ENCODE measurements around the gene ATP5F1C. TPM values are rescaled to one million over a fixed set of nuclear protein-coding genes. Genes with fewer than 3 reads are reported as not detected.

The ATP5F1C gene
- total and polyA plus RNA-seq, 10 donors = 158 to 275 (median 187) TPM

- 79 to 89% (median 85%) methylated on average over 4 of the region's 4 CpGs for WGBS, 5 donors
- Histone ChIP-seq H3K4me1 (peaks cover 0 to 25% (median 5%) of the 10 kb centered on the region in 6 donors), H3K27me3 (replicated peaks in 1 of 7) (no peaks in the 10 kb centered on the region), H3K27ac (no peak overlapping the region), H3K36me3 (peaks cover 0 to 9% (median 0%) of the 10 kb centered on the region in 6 donors), H3K4me3 (no peak overlapping the region), H3K9me3 (no peaks in the 10 kb centered on the region)
- TF ChIP-seq CTCF (IDR thresholded peaks at IDR 0.05 in 8 of 11, conservative IDR thresholded peaks at IDR 0.05 in 3 of 11) = no peak
- no peak for TF ChIP-seq POLR2A (IDR thresholded peaks at IDR 0.05)
- no peak for TF ChIP-seq POLR2AphosphoS5 (IDR thresholded peaks at IDR 0.05)
- intact Hi-C loops (cut with DNase I; ENCODE audit: low total_unique reads) = no loop called here
- no peak for DNase-seq
These were observed 65.4 kb downstream of the ATP5F1C start for GRCh38 chr10:7853226-7853842.

DNA sequence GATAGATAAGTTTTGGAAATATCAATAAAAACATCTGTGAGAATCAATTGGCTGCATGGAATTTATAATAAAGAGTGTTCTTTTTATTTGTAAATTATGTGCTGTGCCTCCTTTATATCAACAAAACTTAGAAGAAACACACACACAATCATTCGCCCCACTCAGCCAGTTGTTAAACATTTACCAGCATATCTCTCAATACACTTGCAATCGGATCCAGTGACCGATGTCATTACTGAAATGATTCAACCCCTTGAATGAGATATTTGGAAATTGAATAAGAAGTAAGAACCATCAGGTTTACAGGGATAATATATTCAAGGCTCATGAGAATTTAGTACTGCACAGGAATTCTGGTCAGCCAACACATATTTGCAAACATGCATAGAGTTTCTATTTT is 65.9 kb downstream of the ATP5F1C start:
- Histone ChIP-seq H3K4me1 (peaks cover 0 to 25% (median 3%) of the 10 kb centered on the region in 6 donors), H3K36me3 (peaks cover 0 to 9% (median 0%) of the 10 kb centered on the region in 6 donors), H3K4me3 (no peak overlapping the region), H3K27ac (no peak overlapping the region), H3K27me3 (replicated peaks in 1 of 7) (no peaks in the 10 kb centered on the region), H3K9me3 (no peaks in the 10 kb centered on the region)
- intact Hi-C loops (cut with DNase I; ENCODE audit: low total_unique reads) = no loop called here
- no peak for DNase-seq
- WGBS, 5 donors = 96 to 98% (median 96%) methylated on average over 3 of the region's 3 CpGs
- TF ChIP-seq CTCF (IDR thresholded peaks at IDR 0.05 in 8 of 11, conservative IDR thresholded peaks at IDR 0.05 in 3 of 11) = no peak

DNA sequence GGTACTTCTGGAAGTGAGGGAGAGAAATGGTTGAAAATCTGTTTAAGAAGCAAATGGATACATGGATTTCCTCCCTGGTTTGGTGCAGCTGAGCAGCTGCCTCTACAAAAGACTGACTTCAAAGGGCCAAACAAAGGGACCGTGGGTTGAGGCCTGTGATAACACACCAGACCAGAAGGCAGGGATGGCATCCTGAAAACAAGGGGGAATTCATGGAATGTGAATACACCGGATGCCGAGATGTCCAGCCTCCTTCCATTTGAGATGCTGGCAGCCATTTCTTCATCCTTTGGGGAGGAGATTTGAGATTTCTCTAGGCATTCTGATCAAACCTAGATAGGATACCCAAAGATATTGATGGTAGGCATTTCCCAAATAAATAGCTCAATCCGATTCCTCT is 67.2 kb downstream of the ATP5F1C start:
- Histone ChIP-seq H3K27ac (no peak overlapping the region), H3K4me1 (peaks cover 0 to 25% (median 2%) of the 10 kb centered on the region in 6 donors), H3K27me3 (replicated peaks in 1 of 7) (no peaks in the 10 kb centered on the region), H3K4me3 (no peak overlapping the region), H3K9me3 (peaks cover 0 to 12% (median 8%) of the 10 kb centered on the region in 8 donors), H3K36me3 (peaks cover 0 to 9% (median 0%) of the 10 kb centered on the region in 6 donors)
- intact Hi-C loops (cut with DNase I; ENCODE audit: low total_unique reads) = no loop called here
- DNase-seq = no peak
- TF ChIP-seq POLR2A (IDR thresholded peaks at IDR 0.05) (no peak), CTCF (IDR thresholded peaks at IDR 0.05 in 8 of 11, conservative IDR thresholded peaks at IDR 0.05 in 3 of 11) (no peak), POLR2AphosphoS5 (IDR thresholded peaks at IDR 0.05) (no peak)
- WGBS, 5 donors = 90 to 99% (median 97%) methylated on average over 4 of the region's 4 CpGs

GRCh38 chr10:7856678-7857077 is 68.7 kb downstream of the ATP5F1C start:
- peaks cover 0 to 23% (median 2%) of the 10 kb centered on the region in 6 donors for H3K4me1 ChIP-seq
- no peak overlapping the region for H3K4me3 ChIP-seq
- H3K27me3 ChIP-seq (replicated peaks in 1 of 7) = no peaks in the 10 kb centered on the region
- TF ChIP-seq CTCF (IDR thresholded peaks at IDR 0.05 in 8 of 11, conservative IDR thresholded peaks at IDR 0.05 in 3 of 11) (no peak), POLR2AphosphoS5 (IDR thresholded peaks at IDR 0.05) (no peak), POLR2A (IDR thresholded peaks at IDR 0.05) (no peak)
- H3K9me3 ChIP-seq = peaks cover 0 to 27% (median 22%) of the 10 kb centered on the region in 8 donors
- no peak for DNase-seq
- intact Hi-C loops (cut with DNase I; ENCODE audit: low total_unique reads) = no loop called here
- H3K27ac ChIP-seq = no peak overlapping the region
- peaks cover 0 to 13% (median 0%) of the 10 kb centered on the region in 6 donors for H3K36me3 ChIP-seq
- WGBS, 5 donors = 46 to 69% (median 58%) methylated on average over 4 of the region's 4 CpGs

All from spleen (tissue), 11 donors.